Measurements from ENCODE around the gene TBX19. TPM values are rescaled to one million over a fixed set of nuclear protein-coding genes. Genes with fewer than 3 reads are reported as not detected.

TBX19 gene
- total RNA-seq, 4 donors from 2014 or later = 1.2 to 2.9 (median 2.5) TPM

- no peaks in the 10 kb centered on the region for H3K9me3 ChIP-seq
- no peaks in the 10 kb centered on the region for H3K36me3 ChIP-seq
- 83 to 92% methylated on average over 2 of the region's 2 CpGs for WGBS, 2 donors (ENCODE audit: low coverage in 1 of 2)
- TF ChIP-seq POLR2A (IDR thresholded peaks at IDR 0.05) (no peak), CTCF (IDR thresholded peaks at IDR 0.05) (no peak), EP300 (IDR thresholded peaks at IDR 0.05; ENCODE audit: low read depth) (no peak), POLR2AphosphoS5 (IDR thresholded peaks at IDR 0.05) (no peak)
- no peaks in the 10 kb centered on the region for H3K27me3 ChIP-seq
- H3K27ac ChIP-seq = no peak overlapping the region
- H3K4me3 ChIP-seq = no peak overlapping the region
- in situ Hi-C loops (cut with MboI; ENCODE audit: low pct_ligation_motif_present in 1 of 4, low pct_unique_long_range_greater_than_20kb in 1 of 4, low sequenced_read_pairs in 3 of 4) = no loop called here
- no peak for DNase-seq
- no peaks in the 10 kb centered on the region for H3K4me1 ChIP-seq
- intact Hi-C loops (cut with DNase I; ENCODE audit: low total_unique reads) = no loop called here
Observed at GRCh38 chr1:168300626-168301025, 19.9 kb downstream of the TBX19 start.

GRCh38 chr1:168301664-168302320 lies 21.1 kb downstream of the TBX19 start:
- Histone ChIP-seq H3K27ac (no peak overlapping the region), H3K4me1 (no peaks in the 10 kb centered on the region), H3K9me3 (no peaks in the 10 kb centered on the region), H3K27me3 (no peaks in the 10 kb centered on the region), H3K4me3 (no peak overlapping the region), H3K36me3 (no peaks in the 10 kb centered on the region)
- WGBS, 2 donors (ENCODE audit: low coverage in 1 of 2) = 57 to 58% methylated on average over 2 to 3 of the region's 3 CpGs
- in situ Hi-C loops (cut with MboI; ENCODE audit: low pct_ligation_motif_present in 1 of 4, low pct_unique_long_range_greater_than_20kb in 1 of 4, low sequenced_read_pairs in 3 of 4) = no loop called here
- intact Hi-C loops (cut with DNase I; ENCODE audit: low total_unique reads) = no loop called here
- no peak for DNase-seq
- TF ChIP-seq POLR2A (IDR thresholded peaks at IDR 0.05) = no peak
- no peak for TF ChIP-seq POLR2AphosphoS5 (IDR thresholded peaks at IDR 0.05)
- TF ChIP-seq EP300 (IDR thresholded peaks at IDR 0.05; ENCODE audit: low read depth) = no peak
- TF ChIP-seq CTCF (IDR thresholded peaks at IDR 0.05) = no peak

GRCh38 chr1:168303716-168304540 lies 23.3 kb downstream of the TBX19 start:
- 89 to 92% methylated on average over 4 to 7 of the region's 7 CpGs for WGBS, 2 donors (ENCODE audit: low coverage in 1 of 2)
- in situ Hi-C loops (cut with MboI; ENCODE audit: low pct_ligation_motif_present in 1 of 4, low pct_unique_long_range_greater_than_20kb in 1 of 4, low sequenced_read_pairs in 3 of 4) (no loop called here), intact Hi-C loops (cut with DNase I; ENCODE audit: low total_unique reads) (no loop called here)
- Histone ChIP-seq H3K4me3 (no peak overlapping the region), H3K27me3 (no peaks in the 10 kb centered on the region), H3K9me3 (no peaks in the 10 kb centered on the region), H3K27ac (no peak overlapping the region), H3K36me3 (no peaks in the 10 kb centered on the region), H3K4me1 (no peaks in the 10 kb centered on the region)
- no peak for DNase-seq
- TF ChIP-seq CTCF (IDR thresholded peaks at IDR 0.05) (no peak), POLR2A (IDR thresholded peaks at IDR 0.05) (no peak), POLR2AphosphoS5 (IDR thresholded peaks at IDR 0.05) (no peak), EP300 (IDR thresholded peaks at IDR 0.05; ENCODE audit: low read depth) (no peak)

GRCh38 chr1:168304865-168305264 lies 24.2 kb downstream of the TBX19 start:
- no peaks in the 10 kb centered on the region for H3K4me1 ChIP-seq
- H3K27ac ChIP-seq = no peak overlapping the region
- H3K4me3 ChIP-seq = no peak overlapping the region
- no peaks in the 10 kb centered on the region for H3K27me3 ChIP-seq
- intact Hi-C loops (cut with DNase I; ENCODE audit: low total_unique reads) = no loop called here
- WGBS, 2 donors (ENCODE audit: low coverage in 1 of 2) = 94% methylated on average over 5 of the region's 5 CpGs; no CpG with 5 or more reads in 1 of the 2 donors
- no peak for TF ChIP-seq POLR2A (IDR thresholded peaks at IDR 0.05)
- no peak for TF ChIP-seq CTCF (IDR thresholded peaks at IDR 0.05)
- TF ChIP-seq POLR2AphosphoS5 (IDR thresholded peaks at IDR 0.05) = no peak
- TF ChIP-seq EP300 (IDR thresholded peaks at IDR 0.05; ENCODE audit: low read depth) = no peak
- DNase-seq = no peak
- no peaks in the 10 kb centered on the region for H3K9me3 ChIP-seq
- in situ Hi-C loops (cut with MboI; ENCODE audit: low pct_ligation_motif_present in 1 of 4, low pct_unique_long_range_greater_than_20kb in 1 of 4, low sequenced_read_pairs in 3 of 4) = no loop called here
- H3K36me3 ChIP-seq = no peaks in the 10 kb centered on the region

Measured in transverse colon (tissue), 4 donors.